ENCODE results near the gene CST7. TPM values are rescaled to one million over a fixed set of nuclear protein-coding genes. Genes with fewer than 3 reads are reported as not detected.

CST7 gene
- total and polyA plus RNA-seq, 10 of the 15 experiments (the other 5 are each of a cell fraction or from before 2014, with no cell fraction given) = 0.69 TPM; not detected in 9

GRCh38 chr20:24909086-24909780 is 39.8 kb upstream of the CST7 start:
- H3K4me2 ChIP-seq (ENCODE audit: control insufficient read depth, insufficient read depth) = no peak overlapping the region
- RAD21 ChIA-PET (ENCODE audit: unreplicated experiment) = no interaction called here
- no peak overlapping the region for H2AFZ ChIP-seq (ENCODE audit: control insufficient read depth, low read depth, low read length)
- no peaks in the 10 kb centered on the region for H3K79me2 ChIP-seq (ENCODE audit: control insufficient read depth, insufficient read depth, low read length)
- SMC1A ChIA-PET (ENCODE audit: uncharacterized antibody, unreplicated experiment) = no interaction called here
- ATAC-seq (no peak), FAIRE-seq (no peak), DNase-seq (ENCODE audit: low read depth, low spot score) (no peak)
- CTCF ChIA-PET = no interaction called here
- H3K27ac ChIP-seq (ENCODE audit: control insufficient read depth, insufficient read depth) = no peak overlapping the region
- no peak overlapping the region for H3K4me3 ChIP-seq
- no peaks in the 10 kb centered on the region; the same call in 2 of the 3 replicates for H3K9me3 ChIP-seq (replicated peaks; ENCODE audit: control insufficient read depth, insufficient read depth, low read length)
- intact Hi-C loops (cut with micrococcal nuclease; ENCODE audit: unreplicated experiment) = no loop called here
- no peaks in the 10 kb centered on the region for H4K20me1 ChIP-seq (ENCODE audit: control insufficient read depth, insufficient read depth)
- BruUV-seq (replicated peaks) = no TSS peak
- no peaks in the 10 kb centered on the region; a peak in 1 of 4 replicates for H3K27me3 ChIP-seq (replicated peaks in 1 of 2; ENCODE audit: control insufficient read depth in 2 of 2, insufficient read depth in 2 of 2, low read length in 1 of 2)
- no peaks in the 10 kb centered on the region for H3K4me1 ChIP-seq (ENCODE audit: control insufficient read depth, insufficient read depth, low read length)
- no peak overlapping the region for H3K9ac ChIP-seq (ENCODE audit: control insufficient read depth, insufficient read depth, low read length)
- H3K36me3 ChIP-seq (ENCODE audit: control insufficient read depth in 2 of 2, insufficient read depth in 2 of 2, low read length in 1 of 2) = no peaks in the 10 kb centered on the region
- 57% methylated on average over 9 of the region's 9 CpGs for WGBS (ENCODE audit: insufficient coverage, insufficient replicate concordance, low lambda C conversion rate, missing lambda C conversion rate)
- in situ Hi-C loops (cut with MboI) = loop anchor here (25.0 kb wide), 1 partner anchor 972 kb away; no protein-coding TSS in a partner anchor
- POLR2A ChIA-PET = no interaction called here
- no peak for TF ChIP-seq RCOR1 (conservative IDR thresholded peaks at IDR 0.05; ENCODE audit: low read depth, low read length)
- no peak for TF ChIP-seq ZBTB11 (CRISPR knock-in tag; IDR thresholded peaks at IDR 0.05)
- no peak for TF ChIP-seq PRDM15 (CRISPR knock-in tag; IDR thresholded peaks at IDR 0.05)
- TF ChIP-seq, protein P1, sequence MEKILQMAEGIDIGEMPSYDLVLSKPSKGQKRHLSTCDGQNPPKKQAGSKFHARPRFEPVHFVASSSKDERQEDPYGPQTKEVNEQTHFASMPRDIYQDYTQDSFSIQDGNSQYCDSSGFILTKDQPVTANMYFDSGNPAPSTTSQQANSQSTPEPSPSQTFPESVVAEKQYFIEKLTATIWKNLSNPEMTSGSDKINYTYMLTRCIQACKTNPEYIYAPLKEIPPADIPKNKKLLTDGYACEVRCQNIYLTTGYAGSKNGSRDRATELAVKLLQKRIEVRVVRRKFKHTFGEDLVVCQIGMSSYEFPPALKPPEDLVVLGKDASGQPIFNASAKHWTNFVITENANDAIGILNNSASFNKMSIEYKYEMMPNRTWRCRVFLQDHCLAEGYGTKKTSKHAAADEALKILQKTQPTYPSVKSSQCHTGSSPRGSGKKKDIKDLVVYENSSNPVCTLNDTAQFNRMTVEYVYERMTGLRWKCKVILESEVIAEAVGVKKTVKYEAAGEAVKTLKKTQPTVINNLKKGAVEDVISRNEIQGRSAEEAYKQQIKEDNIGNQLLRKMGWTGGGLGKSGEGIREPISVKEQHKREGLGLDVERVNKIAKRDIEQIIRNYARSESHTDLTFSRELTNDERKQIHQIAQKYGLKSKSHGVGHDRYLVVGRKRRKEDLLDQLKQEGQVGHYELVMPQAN (conservative IDR thresholded peaks at IDR 0.05) = no peak
- TF ChIP-seq PBX3 (IDR thresholded peaks at IDR 0.05; ENCODE audit: insufficient replicate concordance, low read depth, low read length) = no peak
- no peak for TF ChIP-seq HDAC6 (IDR thresholded peaks at IDR 0.05; ENCODE audit: unreplicated experiment)
- no peak for TF ChIP-seq LARP7 (IDR thresholded peaks at IDR 0.05)
- TF ChIP-seq MYB (IDR thresholded peaks at IDR 0.05; ENCODE audit: borderline replicate concordance, low read depth, low read length) = no peak
- no peak for TF ChIP-seq TCF12 (IDR thresholded peaks at IDR 0.05; ENCODE audit: low read depth, low read length)
- TF ChIP-seq ZNF622 (IDR thresholded peaks at IDR 0.05) = no peak
- TF ChIP-seq ASH2L (IDR thresholded peaks at IDR 0.05; ENCODE audit: borderline replicate concordance, low read depth) = no peak
- no peak for TF ChIP-seq JUNB (IDR thresholded peaks at IDR 0.05)
- TF ChIP-seq POLR2A (IDR thresholded peaks at IDR 0.05; ENCODE audit: low read depth, low read length) = no peak
- TF ChIP-seq IRF4 (IDR thresholded peaks at IDR 0.05; ENCODE audit: low read depth, low read length) = no peak
